ENCODE data around the gene CLCN7. TPM values are rescaled to one million over a fixed set of nuclear protein-coding genes. Genes with fewer than 3 reads are reported as not detected.

Gene CLCN7
- total RNA-seq, 1 experiment from 2014 or later: 110 TPM

DNA sequence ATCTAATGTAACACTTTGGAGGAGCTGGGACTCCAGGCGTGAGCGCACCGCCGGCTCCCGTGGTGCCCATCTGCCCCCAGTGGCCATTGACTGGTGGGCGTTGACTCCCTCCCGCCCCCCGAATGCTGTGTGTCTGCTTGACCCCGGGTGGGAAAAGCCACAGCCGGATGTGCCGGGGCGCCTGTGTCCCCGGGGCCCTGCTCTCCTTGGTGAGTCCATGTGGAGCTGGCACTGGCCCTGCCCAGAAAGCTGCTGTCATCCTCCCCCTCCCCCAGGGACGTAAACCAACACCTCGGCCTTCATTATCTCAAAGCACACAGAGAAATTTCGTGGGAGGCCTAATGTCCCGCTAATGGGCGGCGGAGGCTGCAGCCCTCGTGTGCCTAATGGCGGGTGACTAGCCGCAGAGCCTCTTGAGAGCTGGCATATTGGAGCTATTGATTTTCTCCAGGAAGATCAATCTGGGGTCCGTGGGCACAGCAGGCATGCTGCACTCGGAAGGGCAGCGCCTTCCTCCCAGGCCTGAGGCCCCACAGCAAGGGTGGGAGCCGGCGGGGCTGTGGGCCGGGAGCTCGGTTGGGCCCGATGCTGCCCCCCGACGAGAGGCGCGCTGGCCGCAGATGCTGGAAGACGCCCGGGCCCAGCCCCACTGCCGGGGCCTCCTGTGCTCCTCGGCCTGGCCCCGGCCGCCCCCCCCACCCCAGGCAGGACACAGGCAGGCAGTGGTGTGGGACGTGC is 47.9 kb downstream of the CLCN7 start:
- intact Hi-C loops (cut with micrococcal nuclease; ENCODE audit: unreplicated experiment): no loop called here
- Histone ChIP-seq H3K4me2 (no peak overlapping the region), H3K79me2 (ENCODE audit: low read depth) (no peaks in the 10 kb centered on the region), H3K9me2 (ENCODE audit: insufficient read depth) (no peaks in the 10 kb centered on the region), H3K4me1 (replicated peaks; ENCODE audit: insufficient read depth) (no peaks in the 10 kb centered on the region), H3F3A (ENCODE audit: insufficient read depth, low read depth) (no peaks in the 10 kb centered on the region; the same call in 1 of the 2 replicates), H3K9me3 (ENCODE audit: insufficient read depth, low read depth) (no peaks in the 10 kb centered on the region), H2AFZ (no peak overlapping the region), H3K36me3 (ENCODE audit: low read depth) (no peaks in the 10 kb centered on the region), H3K27me3 (ENCODE audit: insufficient read depth, low read depth) (0 out of 2 replicates have a peak, but pooled peaks cover 1% of the 10 kb centered on the region), H4K20me1 (ENCODE audit: insufficient read depth) (no peaks in the 10 kb centered on the region), H3K27ac (no peak overlapping the region), H3K4me3 (no peak overlapping the region)
- no peak for TF ChIP-seq EZH2 (IDR thresholded peaks at IDR 0.05; ENCODE audit: low read depth)
- TF ChIP-seq, protein P1, sequence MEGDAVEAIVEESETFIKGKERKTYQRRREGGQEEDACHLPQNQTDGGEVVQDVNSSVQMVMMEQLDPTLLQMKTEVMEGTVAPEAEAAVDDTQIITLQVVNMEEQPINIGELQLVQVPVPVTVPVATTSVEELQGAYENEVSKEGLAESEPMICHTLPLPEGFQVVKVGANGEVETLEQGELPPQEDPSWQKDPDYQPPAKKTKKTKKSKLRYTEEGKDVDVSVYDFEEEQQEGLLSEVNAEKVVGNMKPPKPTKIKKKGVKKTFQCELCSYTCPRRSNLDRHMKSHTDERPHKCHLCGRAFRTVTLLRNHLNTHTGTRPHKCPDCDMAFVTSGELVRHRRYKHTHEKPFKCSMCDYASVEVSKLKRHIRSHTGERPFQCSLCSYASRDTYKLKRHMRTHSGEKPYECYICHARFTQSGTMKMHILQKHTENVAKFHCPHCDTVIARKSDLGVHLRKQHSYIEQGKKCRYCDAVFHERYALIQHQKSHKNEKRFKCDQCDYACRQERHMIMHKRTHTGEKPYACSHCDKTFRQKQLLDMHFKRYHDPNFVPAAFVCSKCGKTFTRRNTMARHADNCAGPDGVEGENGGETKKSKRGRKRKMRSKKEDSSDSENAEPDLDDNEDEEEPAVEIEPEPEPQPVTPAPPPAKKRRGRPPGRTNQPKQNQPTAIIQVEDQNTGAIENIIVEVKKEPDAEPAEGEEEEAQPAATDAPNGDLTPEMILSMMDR (conservative IDR thresholded peaks at IDR 0.05): no peak
- ChIA-PET CTCF (no interaction called here), POLR2A (ENCODE audit: unreplicated experiment) (interaction anchor here (1.1 kb wide), 1 partner anchor 48 kb away, joined by 4 read pairs; no protein-coding TSS in a partner anchor)
- BruUV-seq (replicated peaks): no TSS peak
- no peak for DNase-seq

DNA sequence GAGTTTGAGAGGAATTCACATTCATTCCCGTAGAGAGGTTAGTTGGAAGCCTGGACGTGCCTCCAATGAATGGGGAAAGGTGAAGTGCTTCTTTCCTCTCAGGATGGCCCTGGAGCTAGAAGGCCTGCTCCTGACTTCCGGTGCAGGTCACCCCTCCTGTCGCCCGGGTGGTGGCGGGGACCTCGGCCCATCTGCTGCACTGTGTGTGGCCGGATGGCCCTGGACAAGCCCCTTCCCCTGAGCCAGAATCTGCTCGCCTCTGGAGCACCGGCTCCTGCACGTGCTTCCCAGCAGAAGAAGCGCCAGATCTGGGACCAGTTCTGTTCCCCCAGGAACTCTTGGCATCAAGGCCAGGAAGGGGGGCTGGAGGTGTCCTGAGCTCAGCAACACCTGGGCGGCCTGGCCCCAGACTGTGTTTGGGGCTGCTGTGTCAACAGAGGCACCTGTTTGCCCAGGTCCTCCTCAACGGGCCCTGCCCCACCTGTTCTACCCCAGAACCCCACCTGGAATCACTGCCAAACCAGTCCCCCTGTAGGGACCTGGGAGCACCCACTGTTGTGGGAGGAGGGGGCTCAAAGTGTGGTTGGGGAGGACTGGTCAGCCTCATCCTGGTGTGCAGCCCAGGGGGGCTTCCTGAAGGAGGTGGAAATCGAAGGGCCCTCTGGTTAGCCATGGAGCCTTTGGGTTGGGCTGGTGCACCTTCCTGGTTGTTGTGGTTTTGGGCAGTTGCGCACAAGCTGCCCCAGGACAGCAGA is 49.0 kb downstream of the CLCN7 start:
- intact Hi-C loops (cut with micrococcal nuclease; ENCODE audit: unreplicated experiment): no loop called here
- CTCF ChIA-PET: no interaction called here
- POLR2A ChIA-PET (ENCODE audit: unreplicated experiment): no interaction called here

DNA sequence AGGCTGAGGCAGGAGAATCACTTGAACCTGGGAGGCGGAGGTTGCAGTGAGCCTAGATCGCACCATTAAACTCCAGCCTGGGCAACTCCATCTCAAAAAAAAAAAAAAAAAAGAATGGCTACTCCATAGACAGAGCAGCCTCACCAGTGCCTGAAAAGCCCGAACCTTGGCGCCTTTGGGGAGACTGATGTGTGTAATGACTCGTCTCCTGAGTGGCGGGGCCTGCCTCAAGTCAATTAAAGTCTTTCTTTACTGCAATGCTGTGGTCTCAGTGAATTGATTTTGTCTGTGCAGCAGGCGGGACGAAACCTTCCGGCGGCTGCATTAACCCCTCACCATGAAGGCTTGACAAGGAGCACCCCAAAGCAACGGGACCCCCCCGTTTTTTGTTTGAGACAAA is 50.8 kb downstream of the CLCN7 start:
- H3K36me3 ChIP-seq (ENCODE audit: low read depth): no peaks in the 10 kb centered on the region
- no peak overlapping the region for H2AFZ ChIP-seq
- no peak overlapping the region for H3K4me3 ChIP-seq
- no peaks in the 10 kb centered on the region for H4K20me1 ChIP-seq (ENCODE audit: insufficient read depth)
- no peaks in the 10 kb centered on the region for H3K27me3 ChIP-seq (ENCODE audit: insufficient read depth, low read depth)
- POLR2A ChIA-PET (ENCODE audit: unreplicated experiment): no interaction called here
- H3K9me2 ChIP-seq (ENCODE audit: insufficient read depth): no peaks in the 10 kb centered on the region
- intact Hi-C loops (cut with micrococcal nuclease; ENCODE audit: unreplicated experiment): loop anchor here (5.0 kb wide), 1 partner anchor 68 kb away; the partner anchor contains the start of gene TELO2
- H3K4me2 ChIP-seq: no peak overlapping the region
- peaks cover 10% of the 10 kb centered on the region for H3F3A ChIP-seq (ENCODE audit: insufficient read depth, low read depth)
- no peak overlapping the region for H3K27ac ChIP-seq
- CTCF ChIA-PET: no interaction called here
- peaks cover 13% of the 10 kb centered on the region for H3K4me1 ChIP-seq (replicated peaks; ENCODE audit: insufficient read depth)
- BruUV-seq (replicated peaks): no TSS peak
- no peak for TF ChIP-seq EZH2 (IDR thresholded peaks at IDR 0.05; ENCODE audit: low read depth)
- TF ChIP-seq, protein P1 (conservative IDR thresholded peaks at IDR 0.05): no peak
- peaks cover 15% of the 10 kb centered on the region for H3K79me2 ChIP-seq (ENCODE audit: low read depth)
- H3K9me3 ChIP-seq (ENCODE audit: insufficient read depth, low read depth): no peaks in the 10 kb centered on the region
- DNase-seq: no peak

More for the DNA sequence above, 49.0 kb downstream of the CLCN7 start:
- no peaks in the 10 kb centered on the region for H3K9me2 ChIP-seq (ENCODE audit: insufficient read depth)
- TF ChIP-seq EZH2 (IDR thresholded peaks at IDR 0.05; ENCODE audit: low read depth): no peak
- TF ChIP-seq, protein P1 (conservative IDR thresholded peaks at IDR 0.05): no peak
- no peaks in the 10 kb centered on the region for H3K36me3 ChIP-seq (ENCODE audit: low read depth)
- H2AFZ ChIP-seq: no peak overlapping the region
- no peaks in the 10 kb centered on the region for H3K27me3 ChIP-seq (ENCODE audit: insufficient read depth, low read depth)
- H3K9me3 ChIP-seq (ENCODE audit: insufficient read depth, low read depth): no peaks in the 10 kb centered on the region
- no peak for DNase-seq
- H4K20me1 ChIP-seq (ENCODE audit: insufficient read depth): no peaks in the 10 kb centered on the region
- H3K79me2 ChIP-seq (ENCODE audit: low read depth): no peaks in the 10 kb centered on the region
- BruUV-seq (replicated peaks): no TSS peak
- peaks cover 5% of the 10 kb centered on the region; the same call in 1 of the 2 replicates for H3F3A ChIP-seq (ENCODE audit: insufficient read depth, low read depth)
- H3K4me3 ChIP-seq: no peak overlapping the region
- H3K27ac ChIP-seq: no peak overlapping the region
- H3K4me2 ChIP-seq: no peak overlapping the region
- H3K4me1 ChIP-seq (replicated peaks; ENCODE audit: insufficient read depth): peaks cover 7% of the 10 kb centered on the region; the same call in 1 of the 2 replicates

All from PC-9 (cell line).